HEK293 (cell line): ENCODE data around the gene DSP.

Source experiments
- FEZF1 ChIP-seq: fragments of 450-650 bp; formaldehyde crosslinking; IDR thresholded peaks from 2 replicates; pipeline ENCODE4 v1.5.1; 2016; ENCODE audit warnings: missing biosample characterization, missing genetic modification characterization
- KLF8 ChIP-seq: fragments of 450-650 bp; formaldehyde crosslinking; IDR thresholded peaks from 2 replicates; pipeline ENCODE4 v1.5.1; 2016; ENCODE audit warnings: missing biosample characterization, missing genetic modification characterization
- MEIS1 ChIP-seq: sonication (generic); formaldehyde crosslinking; IDR thresholded peaks from 2 replicates; pipeline ENCODE4 v1.8.1; 2022; ENCODE audit warnings: missing genetic modification reagents, mild to moderate bottlenecking, borderline replicate concordance
- OSR2 ChIP-seq: fragments of 450-650 bp; formaldehyde crosslinking; IDR thresholded peaks from 2 replicates; pipeline ENCODE4 v1.5.1; 2016; ENCODE audit warnings: missing biosample characterization, missing genetic modification characterization
- SCRT1 ChIP-seq: fragments of 450-650 bp; formaldehyde crosslinking; IDR thresholded peaks from 2 replicates; pipeline ENCODE4 v1.5.1; 2016; ENCODE audit warnings: missing biosample characterization, missing genetic modification characterization, borderline replicate concordance
- SP7 ChIP-seq: fragments of 450-650 bp; formaldehyde crosslinking; IDR thresholded peaks from 2 replicates; pipeline ENCODE4 v1.5.1; 2016; ENCODE audit warnings: missing biosample characterization, missing genetic modification characterization
- ZBTB21 ChIP-seq: fragments of 450-650 bp; formaldehyde crosslinking; IDR thresholded peaks from 2 replicates; pipeline ENCODE4 v1.5.1; 2017; ENCODE audit warnings: missing biosample characterization, missing genetic modification characterization
- ZBTB8A ChIP-seq: fragments of 450-650 bp; formaldehyde crosslinking; IDR thresholded peaks from 2 replicates; pipeline ENCODE4 v1.5.1; 2016; ENCODE audit warnings: missing biosample characterization, missing genetic modification characterization
- ZFP69B ChIP-seq: fragments of 450-650 bp; formaldehyde crosslinking; IDR thresholded peaks from 2 replicates; pipeline ENCODE4 v1.5.1; 2016; ENCODE audit warnings: missing biosample characterization, missing genetic modification characterization
- ZNF350 ChIP-seq: fragments of 450-650 bp; formaldehyde crosslinking; IDR thresholded peaks from 2 replicates; pipeline ENCODE4 v1.5.0; 2017; ENCODE audit warnings: missing biosample characterization, mild to moderate bottlenecking, missing genetic modification characterization
- ZNF404 ChIP-seq: fragments of 450-650 bp; formaldehyde crosslinking; IDR thresholded peaks from 2 replicates; pipeline ENCODE4 v1.5.1; 2017; ENCODE audit warnings: missing biosample characterization, missing genetic modification characterization
- ZNF423 ChIP-seq: fragments of 450-650 bp; formaldehyde crosslinking; IDR thresholded peaks from 2 replicates; pipeline ENCODE4 v1.5.1; 2016; ENCODE audit warnings: missing biosample characterization, missing genetic modification characterization
- ZNF529 ChIP-seq: fragments of 450-650 bp; formaldehyde crosslinking; IDR thresholded peaks from 2 replicates; pipeline ENCODE4 v1.5.1; 2017; ENCODE audit warnings: missing genetic modification characterization, missing biosample characterization; ENCODE audit not compliant: insufficient replicate concordance
- ZNF555 ChIP-seq: fragments of 450-650 bp; formaldehyde crosslinking; conservative IDR thresholded peaks from 2 replicates; pipeline ENCODE4 v1.5.1; 2017; ENCODE audit warnings: missing biosample characterization, mild to moderate bottlenecking, missing genetic modification characterization, inconsistent platforms
- ZNF596 ChIP-seq: fragments of 450-650 bp; IDR thresholded peaks from 2 replicates; pipeline ENCODE4 v1.5.0; 2018; ENCODE audit warnings: missing biosample characterization, mild to moderate bottlenecking, missing genetic modification characterization, moderate library complexity
- ZNF623 ChIP-seq: fragments of 450-650 bp; formaldehyde crosslinking; IDR thresholded peaks from 2 replicates; pipeline ENCODE4 v1.5.1; 2016; ENCODE audit warnings: missing biosample characterization, missing genetic modification characterization
- ZNF654 ChIP-seq: fragments of 450-650 bp; formaldehyde crosslinking; IDR thresholded peaks from 2 replicates; pipeline ENCODE4 v1.5.1; 2016; ENCODE audit warnings: low read depth, missing biosample characterization, missing genetic modification characterization
- ZNF664 ChIP-seq: fragments of 450-650 bp; formaldehyde crosslinking; IDR thresholded peaks from 2 replicates; pipeline ENCODE4 v1.5.1; 2016; ENCODE audit warnings: missing biosample characterization, missing genetic modification characterization
- ZNF670 ChIP-seq: fragments of 450-650 bp; formaldehyde crosslinking; IDR thresholded peaks from 2 replicates; pipeline ENCODE4 v1.5.1; 2016; ENCODE audit warnings: missing biosample characterization, missing genetic modification characterization, low read depth
- ZNF768 ChIP-seq: fragments of 450-650 bp; formaldehyde crosslinking; IDR thresholded peaks from 2 replicates; pipeline ENCODE4 v1.5.1; 2018; ENCODE audit warnings: missing biosample characterization, mild to moderate bottlenecking, missing genetic modification characterization
- ZSCAN23 ChIP-seq: fragments of 450-650 bp; formaldehyde crosslinking; IDR thresholded peaks from 2 replicates; pipeline ENCODE4 v1.5.1; 2016; ENCODE audit warnings: missing biosample characterization, missing genetic modification characterization
- TF ChIP-seq, protein P1 (sequence below): fragments of 450-650 bp; formaldehyde crosslinking; IDR thresholded peaks from 2 replicates; pipeline ENCODE4 v1.5.1; 2016; ENCODE audit warnings: missing biosample characterization, missing genetic modification characterization
- TF ChIP-seq, protein P2 (sequence below): fragments of 450-650 bp; formaldehyde crosslinking; IDR thresholded peaks from 2 replicates; pipeline ENCODE4 v1.5.1; 2016; ENCODE audit warnings: missing biosample characterization, missing genetic modification characterization
- TF ChIP-seq, protein P3 (sequence below): fragments of 450-650 bp; formaldehyde crosslinking; optimal IDR thresholded peaks from 2 replicates; pipeline ENCODE3; 2016; ENCODE audit warnings: missing biosample characterization, mild to moderate bottlenecking, missing genetic modification characterization
- TF ChIP-seq, protein P4 (sequence below): fragments of 450-650 bp; formaldehyde crosslinking; IDR thresholded peaks from 2 replicates; pipeline ENCODE4 v1.5.1; 2017; ENCODE audit warnings: missing biosample characterization, missing genetic modification characterization
- TF ChIP-seq, protein P5 (sequence below): fragments of 450-650 bp; formaldehyde crosslinking; IDR thresholded peaks from 2 replicates; pipeline ENCODE4 v1.5.1; 2016; ENCODE audit warnings: missing biosample characterization, missing genetic modification characterization
- TF ChIP-seq, protein P6 (sequence below): fragments of 450-650 bp; formaldehyde crosslinking; IDR thresholded peaks from 2 replicates; pipeline ENCODE4 v1.5.1; 2016; ENCODE audit warnings: missing biosample characterization, missing genetic modification characterization
- TF ChIP-seq, protein P7 (sequence below): fragments of 450-650 bp; formaldehyde crosslinking; IDR thresholded peaks from 2 replicates; pipeline ENCODE4 v1.5.1; 2016; ENCODE audit warnings: missing biosample characterization, missing genetic modification characterization

Gene DSP

DNA sequence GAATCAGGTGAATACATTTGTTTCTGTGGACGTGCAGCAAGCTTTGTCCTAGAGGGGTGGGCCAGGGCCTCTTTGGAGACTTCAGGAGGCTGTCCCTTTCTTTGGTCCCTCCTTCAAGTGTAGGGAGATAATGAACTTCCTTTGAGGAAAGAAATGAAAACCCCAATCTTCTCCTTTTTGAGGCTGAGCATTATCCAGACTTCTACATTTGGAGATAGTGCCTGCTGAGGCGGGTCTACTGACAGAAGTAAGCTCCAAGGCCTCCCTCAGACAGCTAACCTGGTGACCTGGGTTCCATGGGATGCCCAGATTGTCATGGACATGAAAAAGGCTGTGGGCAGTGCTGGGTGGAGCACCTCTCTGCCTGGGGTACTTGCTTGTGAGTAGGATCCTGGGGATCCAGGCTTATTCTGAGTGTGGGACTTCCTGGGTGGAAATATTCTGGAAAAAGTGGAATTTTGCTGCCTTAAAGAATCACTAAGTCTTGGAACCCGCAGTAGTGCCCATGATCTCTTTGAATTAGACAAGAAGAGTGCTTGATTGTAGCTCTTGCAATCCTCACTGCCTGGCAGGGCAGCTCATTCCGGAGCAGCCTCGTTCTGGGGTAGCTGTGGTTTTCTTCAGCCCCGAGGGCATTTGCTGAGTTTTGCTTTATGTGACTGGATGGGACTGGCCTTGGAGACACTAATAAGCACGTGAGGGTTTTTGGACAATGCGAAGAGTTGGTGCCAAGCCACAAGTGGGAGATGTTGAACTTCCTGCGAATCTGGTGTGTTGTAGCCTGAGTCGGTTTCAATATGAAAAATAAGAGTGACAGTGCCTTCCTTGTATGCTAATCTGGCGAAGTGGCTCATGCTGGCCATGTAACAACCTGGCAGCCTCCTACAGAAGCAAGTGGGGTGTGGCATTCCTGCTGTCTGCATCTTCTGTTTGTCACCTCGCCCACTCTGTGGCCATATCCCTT is 76.6 kb downstream of the DSP start (continued):
- TF ChIP-seq FEZF1, result no peak
- TF ChIP-seq, protein P1, sequence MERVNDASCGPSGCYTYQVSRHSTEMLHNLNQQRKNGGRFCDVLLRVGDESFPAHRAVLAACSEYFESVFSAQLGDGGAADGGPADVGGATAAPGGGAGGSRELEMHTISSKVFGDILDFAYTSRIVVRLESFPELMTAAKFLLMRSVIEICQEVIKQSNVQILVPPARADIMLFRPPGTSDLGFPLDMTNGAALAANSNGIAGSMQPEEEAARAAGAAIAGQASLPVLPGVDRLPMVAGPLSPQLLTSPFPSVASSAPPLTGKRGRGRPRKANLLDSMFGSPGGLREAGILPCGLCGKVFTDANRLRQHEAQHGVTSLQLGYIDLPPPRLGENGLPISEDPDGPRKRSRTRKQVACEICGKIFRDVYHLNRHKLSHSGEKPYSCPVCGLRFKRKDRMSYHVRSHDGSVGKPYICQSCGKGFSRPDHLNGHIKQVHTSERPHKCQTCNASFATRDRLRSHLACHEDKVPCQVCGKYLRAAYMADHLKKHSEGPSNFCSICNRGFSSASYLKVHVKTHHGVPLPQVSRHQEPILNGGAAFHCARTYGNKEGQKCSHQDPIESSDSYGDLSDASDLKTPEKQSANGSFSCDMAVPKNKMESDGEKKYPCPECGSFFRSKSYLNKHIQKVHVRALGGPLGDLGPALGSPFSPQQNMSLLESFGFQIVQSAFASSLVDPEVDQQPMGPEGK (tag by site-specific recombination), result no peak
- TF ChIP-seq ZNF596, result no peak
- TF ChIP-seq ZBTB21 (tag by site-specific recombination), result no peak
- TF ChIP-seq ZNF623 (tag by site-specific recombination), result no peak
- no peak for TF ChIP-seq ZSCAN23 (tag by site-specific recombination)
- TF ChIP-seq SCRT1, result no peak
- no peak for TF ChIP-seq ZNF350 (tag by site-specific recombination)
- TF ChIP-seq, protein P2, sequence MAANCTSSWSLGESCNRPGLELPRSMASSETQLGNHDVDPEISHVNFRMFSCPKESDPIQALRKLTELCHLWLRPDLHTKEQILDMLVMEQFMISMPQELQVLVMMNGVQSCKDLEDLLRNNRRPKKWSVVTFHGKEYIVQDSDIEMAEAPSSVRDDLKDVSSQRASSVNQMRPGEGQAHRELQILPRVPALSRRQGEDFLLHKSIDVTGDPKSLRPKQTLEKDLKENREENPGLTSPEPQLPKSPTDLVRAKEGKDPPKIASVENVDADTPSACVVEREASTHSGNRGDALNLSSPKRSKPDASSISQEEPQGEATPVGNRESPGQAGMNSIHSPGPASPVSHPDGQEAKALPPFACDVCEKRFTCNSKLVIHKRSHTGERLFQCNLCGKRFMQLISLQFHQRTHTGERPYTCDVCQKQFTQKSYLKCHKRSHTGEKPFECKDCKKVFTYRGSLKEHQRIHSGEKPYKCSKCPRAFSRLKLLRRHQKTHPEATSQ (tag by site-specific recombination), result no peak
- peak; percentile 75 for TF ChIP-seq OSR2 (tag by site-specific recombination)
- TF ChIP-seq, protein P3, sequence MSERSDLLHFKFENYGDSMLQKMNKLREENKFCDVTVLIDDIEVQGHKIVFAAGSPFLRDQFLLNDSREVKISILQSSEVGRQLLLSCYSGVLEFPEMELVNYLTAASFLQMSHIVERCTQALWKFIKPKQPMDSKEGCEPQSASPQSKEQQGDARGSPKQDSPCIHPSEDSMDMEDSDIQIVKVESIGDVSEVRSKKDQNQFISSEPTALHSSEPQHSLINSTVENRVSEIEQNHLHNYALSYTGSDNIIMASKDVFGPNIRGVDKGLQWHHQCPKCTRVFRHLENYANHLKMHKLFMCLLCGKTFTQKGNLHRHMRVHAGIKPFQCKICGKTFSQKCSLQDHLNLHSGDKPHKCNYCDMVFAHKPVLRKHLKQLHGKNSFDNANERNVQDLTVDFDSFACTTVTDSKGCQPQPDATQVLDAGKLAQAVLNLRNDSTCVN (tag by site-specific recombination), result no peak
- no peak for TF ChIP-seq ZNF404 (tag by site-specific recombination)
- peak; percentile 74; the same call in 1 of the 2 replicates for TF ChIP-seq SP7 (tag by site-specific recombination)
- TF ChIP-seq ZNF664, result no peak
- no peak for TF ChIP-seq ZNF555 (tag by site-specific recombination)
- TF ChIP-seq MEIS1 (CRISPR knock-in tag), result no peak
- peak; percentile 37; the same call in 1 of the 2 replicates for TF ChIP-seq ZNF654 (tag by site-specific recombination)
- TF ChIP-seq, protein P4, sequence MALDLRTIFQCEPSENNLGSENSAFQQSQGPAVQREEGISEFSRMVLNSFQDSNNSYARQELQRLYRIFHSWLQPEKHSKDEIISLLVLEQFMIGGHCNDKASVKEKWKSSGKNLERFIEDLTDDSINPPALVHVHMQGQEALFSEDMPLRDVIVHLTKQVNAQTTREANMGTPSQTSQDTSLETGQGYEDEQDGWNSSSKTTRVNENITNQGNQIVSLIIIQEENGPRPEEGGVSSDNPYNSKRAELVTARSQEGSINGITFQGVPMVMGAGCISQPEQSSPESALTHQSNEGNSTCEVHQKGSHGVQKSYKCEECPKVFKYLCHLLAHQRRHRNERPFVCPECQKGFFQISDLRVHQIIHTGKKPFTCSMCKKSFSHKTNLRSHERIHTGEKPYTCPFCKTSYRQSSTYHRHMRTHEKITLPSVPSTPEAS (tag by site-specific recombination), result no peak
- TF ChIP-seq ZNF768, result no peak
- TF ChIP-seq, protein P5, sequence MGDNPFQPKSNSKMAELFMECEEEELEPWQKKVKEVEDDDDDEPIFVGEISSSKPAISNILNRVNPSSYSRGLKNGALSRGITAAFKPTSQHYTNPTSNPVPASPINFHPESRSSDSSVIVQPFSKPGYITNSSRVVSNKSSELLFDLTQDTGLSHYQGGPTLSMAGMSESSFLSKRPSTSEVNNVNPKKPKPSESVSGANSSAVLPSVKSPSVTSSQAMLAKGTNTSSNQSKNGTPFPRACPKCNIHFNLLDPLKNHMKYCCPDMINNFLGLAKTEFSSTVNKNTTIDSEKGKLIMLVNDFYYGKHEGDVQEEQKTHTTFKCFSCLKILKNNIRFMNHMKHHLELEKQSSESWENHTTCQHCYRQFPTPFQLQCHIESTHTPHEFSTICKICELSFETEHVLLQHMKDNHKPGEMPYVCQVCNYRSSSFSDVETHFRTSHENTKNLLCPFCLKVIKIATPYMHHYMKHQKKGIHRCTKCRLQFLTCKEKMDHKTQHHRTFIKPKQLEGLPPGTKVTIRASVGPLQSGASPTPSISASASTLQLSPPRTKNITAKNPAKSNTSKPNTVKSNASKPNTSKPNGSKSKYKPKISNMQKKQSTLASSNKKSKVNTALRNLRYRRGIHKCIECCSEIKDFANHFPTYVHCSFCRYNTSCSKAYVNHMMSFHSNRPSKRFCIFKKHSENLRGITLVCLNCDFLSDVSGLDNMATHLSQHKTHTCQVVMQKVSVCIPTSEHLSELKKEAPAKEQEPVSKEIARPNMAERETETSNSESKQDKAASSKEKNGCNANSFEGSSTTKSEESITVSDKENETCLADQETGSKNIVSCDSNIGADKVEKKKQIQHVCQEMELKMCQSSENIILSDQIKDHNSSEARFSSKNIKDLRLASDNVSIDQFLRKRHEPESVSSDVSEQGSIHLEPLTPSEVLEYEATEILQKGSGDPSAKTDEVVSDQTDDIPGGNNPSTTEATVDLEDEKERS (tag by site-specific recombination), result no peak
- TF ChIP-seq KLF8 (tag by site-specific recombination), result no peak
- no peak for TF ChIP-seq ZNF423 (tag by site-specific recombination)
- TF ChIP-seq ZBTB8A (tag by site-specific recombination), result no peak
- TF ChIP-seq, protein P6, sequence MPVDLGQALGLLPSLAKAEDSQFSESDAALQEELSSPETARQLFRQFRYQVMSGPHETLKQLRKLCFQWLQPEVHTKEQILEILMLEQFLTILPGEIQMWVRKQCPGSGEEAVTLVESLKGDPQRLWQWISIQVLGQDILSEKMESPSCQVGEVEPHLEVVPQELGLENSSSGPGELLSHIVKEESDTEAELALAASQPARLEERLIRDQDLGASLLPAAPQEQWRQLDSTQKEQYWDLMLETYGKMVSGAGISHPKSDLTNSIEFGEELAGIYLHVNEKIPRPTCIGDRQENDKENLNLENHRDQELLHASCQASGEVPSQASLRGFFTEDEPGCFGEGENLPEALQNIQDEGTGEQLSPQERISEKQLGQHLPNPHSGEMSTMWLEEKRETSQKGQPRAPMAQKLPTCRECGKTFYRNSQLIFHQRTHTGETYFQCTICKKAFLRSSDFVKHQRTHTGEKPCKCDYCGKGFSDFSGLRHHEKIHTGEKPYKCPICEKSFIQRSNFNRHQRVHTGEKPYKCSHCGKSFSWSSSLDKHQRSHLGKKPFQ (tag by site-specific recombination), result no peak
- TF ChIP-seq, protein P7, sequence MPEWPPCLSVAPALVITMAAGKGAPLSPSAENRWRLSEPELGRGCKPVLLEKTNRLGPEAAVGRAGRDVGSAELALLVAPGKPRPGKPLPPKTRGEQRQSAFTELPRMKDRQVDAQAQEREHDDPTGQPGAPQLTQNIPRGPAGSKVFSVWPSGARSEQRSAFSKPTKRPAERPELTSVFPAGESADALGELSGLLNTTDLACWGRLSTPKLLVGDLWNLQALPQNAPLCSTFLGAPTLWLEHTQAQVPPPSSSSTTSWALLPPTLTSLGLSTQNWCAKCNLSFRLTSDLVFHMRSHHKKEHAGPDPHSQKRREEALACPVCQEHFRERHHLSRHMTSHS, result no peak
- no peak for TF ChIP-seq ZFP69B (tag by site-specific recombination)
- no peak for TF ChIP-seq ZNF529 (tag by site-specific recombination)
- no peak for TF ChIP-seq ZNF670 (tag by site-specific recombination)
